K562 (cell line): Measurements from ENCODE around the gene REM1. TPM values are rescaled to one million over a fixed set of nuclear protein-coding genes. Genes with fewer than 3 reads are reported as not detected.

Source experiments
- CBX2 ChIP-seq: fragments of 200-600 bp; sonication (generic); IDR thresholded peaks from one replicate; pipeline ENCODE4 v1.6.1; 2012; ENCODE audit warnings: mild to moderate bottlenecking, low read length, inconsistent platforms; ENCODE audit not compliant: insufficient read depth, poor library complexity, severe bottlenecking
- CEBPZ ChIP-seq: fragments of 150-350 bp; IDR thresholded peaks from 2 replicates; pipeline ENCODE4 v1.6.1; 2014; ENCODE audit warnings: low read depth, mild to moderate bottlenecking, low read length, borderline replicate concordance
- DMBX1 ChIP-seq: fragments of 250-450 bp; sonication (Bioruptor Pico); IDR thresholded peaks from 2 replicates; pipeline ENCODE4 v1.8.0; 2022; ENCODE audit warnings: inconsistent platforms, mild to moderate bottlenecking, moderate library complexity, borderline replicate concordance
- GTF2E2 ChIP-seq: fragments of 200-800 bp; sonication (Bioruptor generic); IDR thresholded peaks from 2 replicates; pipeline ENCODE4 v1.6.1; 2016; ENCODE audit warnings: missing genetic modification characterization, missing compliant biosample characterization
- GTF3C2 ChIP-seq: IDR thresholded peaks from 3 replicates; pipeline ENCODE4 v1.6.1; 2011; ENCODE audit warnings: borderline replicate concordance, mild to moderate bottlenecking, moderate library complexity; ENCODE audit not compliant: insufficient read length; ENCODE audit errors: extremely low read depth
- HDAC8 ChIP-seq: fragments of 450-650 bp; IDR thresholded peaks from 2 replicates; pipeline ENCODE4 v1.6.1; 2016; ENCODE audit warnings: mild to moderate bottlenecking, missing genetic modification characterization, moderate library complexity, missing compliant biosample characterization
- HINFP ChIP-seq: fragments of 450-650 bp; conservative IDR thresholded peaks from 2 replicates; pipeline ENCODE4 v1.6.1; 2016; ENCODE audit warnings: missing genetic modification characterization, low read depth, mild to moderate bottlenecking, control low read depth, missing compliant biosample characterization
- KDM1A ChIP-seq, 2 experiments: fragments of 450-650 bp; IDR thresholded peaks; 2 replicates each; pipeline ENCODE4 v1.6.1; 2016; ENCODE audit warnings: mild to moderate bottlenecking in 2 of 2
- KDM2B ChIP-seq: fragments of 250-450 bp; sonication (Bioruptor Pico); IDR thresholded peaks from 2 replicates; pipeline ENCODE4 v1.8.0; 2021; ENCODE audit warnings: mild to moderate bottlenecking, moderate library complexity
- KLF6 ChIP-seq: fragments of 250-450 bp; sonication (Bioruptor Pico); IDR thresholded peaks from 2 replicates; pipeline ENCODE4 v1.4.0; 2020; ENCODE audit warnings: mild to moderate bottlenecking, moderate library complexity, borderline replicate concordance
- SMC3 ChIP-seq: conservative IDR thresholded peaks from 2 replicates; pipeline ENCODE4 v1.6.1; 2011; ENCODE audit warnings: low read depth, low read length, improper control_type of control experiment; ENCODE audit not compliant: insufficient read depth
- ZMIZ1 ChIP-seq, 2 experiments: fragments of 150-350 bp in 1 of 2; IDR thresholded peaks; 2 replicates each; pipeline ENCODE4 v1.6.1; 2012 to 2016; ENCODE audit warnings: low read depth in 2 of 2, low read length in 2 of 2, mild to moderate bottlenecking in 1 of 2, moderate library complexity in 1 of 2
- ZNF354B ChIP-seq: fragments of 250-450 bp; sonication (Bioruptor Pico); IDR thresholded peaks from 2 replicates; pipeline ENCODE4 v1.4.0; 2020
- ZNF57 ChIP-seq: fragments of 450-650 bp; formaldehyde crosslinking; IDR thresholded peaks from 2 replicates; pipeline ENCODE4 v1.4.0; 2020; ENCODE audit warnings: mild to moderate bottlenecking, moderate library complexity
- polyA plus RNA-seq, 8 experiments: library from polyadenylated mRNA; depleted of rRNA in 4 of 8; stranded (reverse) in 5 of 8; unstranded in 3 of 8; fragments of >200 nt; fragmentation: Nextera tagmentation in 2 of 8; fragmentation: Illumina TruSeq in 1 of 8; extraction: Ambion mirVana in 2 of 8; extraction: Trizol in 1 of 8; gene quantifications; 2 replicates each; pipeline versions ENCODE4 v1.2.1 to v1.2.3, GENCODE V29; 2011 to 2014; ENCODE audit warnings: inconsistent platforms in 1 of 8, missing spikeins in 1 of 8
- total RNA-seq, 7 experiments: library from RNA; depleted of rRNA in 6 of 7; stranded (reverse); fragments of >200 nt in 6 of 7; fragmentation: Illumina TruSeq in 2 of 7; extraction: Trizol in 2 of 7; gene quantifications; 2 replicates each; pipeline versions ENCODE4 v1.2.1 to v1.2.3, GENCODE V29; 2011 to 2021; ENCODE audit warnings: low replicate concordance in 1 of 7

The REM1 gene
- total and polyA plus RNA-seq, 9 of the 15 experiments (the other 6 are each of a cell fraction or from before 2014, with no cell fraction given) = not detected

- TF ChIP-seq DMBX1 (CRISPR knock-in tag) (peak; percentile 70; the same call in 1 of the 2 replicates), GTF2E2 (tag) (no peak), KDM2B (no peak), KLF6 (CRISPR knock-in tag) (peak; percentile 62; the same call in 1 of the 2 replicates), ZNF354B (CRISPR knock-in tag) (peak; percentile 49; the same call in 1 of the 2 replicates), SMC3 (no peak), ZMIZ1 (IDR thresholded peaks at IDR 0.05; ENCODE audit: low read depth in 2 of 2, low read length in 2 of 2) (no peak), HINFP (tag) (0 out of 2 replicates have a peak, but pooled peaks have one; percentile 47), GTF3C2 (no peak), KDM1A (IDR thresholded peaks at IDR 0.05) (no peak), HDAC8 (peak; percentile 79), ZNF57 (CRISPR knock-in tag) (no peak), CEBPZ (no peak), CBX2 (no peak)
These were observed 30.8 kb downstream of the REM1 start (continued) for GRCh38 chr20:31505903-31506302.
